ENCODE measurements around the gene NDUFB11.
"Not testable (repeated sequence)": the region's sequence is repeated elsewhere in the genome, so short reads cannot be mapped to it uniquely, and the experiment has no call there.

NDUFB11 gene

DNA sequence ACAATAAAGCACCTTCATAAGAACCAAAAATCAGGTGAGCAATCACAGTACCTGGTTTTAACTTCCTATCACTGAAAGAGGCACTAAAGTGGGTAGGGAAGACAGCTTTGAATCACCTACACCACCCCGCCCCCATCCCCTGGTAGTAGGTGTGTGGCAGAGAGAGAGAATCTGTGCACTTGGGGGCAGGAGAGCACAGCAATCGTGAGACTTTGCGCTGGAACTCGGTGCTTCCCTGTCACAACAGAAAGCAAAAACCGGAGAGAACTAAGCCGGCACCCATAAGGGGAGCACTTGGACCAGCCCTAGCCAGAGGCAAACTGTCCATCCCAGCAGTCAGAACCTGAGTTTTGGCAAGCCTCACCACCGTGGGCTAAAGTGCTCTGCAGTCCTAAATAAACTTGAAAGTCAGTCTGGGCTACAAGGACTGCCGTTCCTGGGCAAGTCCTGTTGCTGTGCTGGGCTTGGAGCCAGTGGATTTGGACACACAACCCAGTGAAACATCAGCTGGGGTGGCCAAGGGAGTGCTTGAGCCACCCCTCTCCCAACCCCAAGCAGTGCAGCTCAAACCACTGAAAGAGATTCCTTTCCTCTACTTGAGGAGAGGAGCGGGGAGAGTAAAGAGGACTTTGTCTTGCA is 32.1 kb downstream of the NDUFB11 start:
- no peak overlapping the region for H3K9ac ChIP-seq (ENCODE audit: low read length)
- no peaks in the 10 kb centered on the region for H3K36me3 ChIP-seq (replicated peaks; ENCODE audit: low read depth, low read length)
- H3K4me1 ChIP-seq (ENCODE audit: low read length), result no peaks in the 10 kb centered on the region
- H3K79me2 ChIP-seq (ENCODE audit: low read length), result no peaks in the 10 kb centered on the region
- no peaks in the 10 kb centered on the region for H3K9me3 ChIP-seq (ENCODE audit: insufficient read depth, low read length)
- TF ChIP-seq, protein P1, sequence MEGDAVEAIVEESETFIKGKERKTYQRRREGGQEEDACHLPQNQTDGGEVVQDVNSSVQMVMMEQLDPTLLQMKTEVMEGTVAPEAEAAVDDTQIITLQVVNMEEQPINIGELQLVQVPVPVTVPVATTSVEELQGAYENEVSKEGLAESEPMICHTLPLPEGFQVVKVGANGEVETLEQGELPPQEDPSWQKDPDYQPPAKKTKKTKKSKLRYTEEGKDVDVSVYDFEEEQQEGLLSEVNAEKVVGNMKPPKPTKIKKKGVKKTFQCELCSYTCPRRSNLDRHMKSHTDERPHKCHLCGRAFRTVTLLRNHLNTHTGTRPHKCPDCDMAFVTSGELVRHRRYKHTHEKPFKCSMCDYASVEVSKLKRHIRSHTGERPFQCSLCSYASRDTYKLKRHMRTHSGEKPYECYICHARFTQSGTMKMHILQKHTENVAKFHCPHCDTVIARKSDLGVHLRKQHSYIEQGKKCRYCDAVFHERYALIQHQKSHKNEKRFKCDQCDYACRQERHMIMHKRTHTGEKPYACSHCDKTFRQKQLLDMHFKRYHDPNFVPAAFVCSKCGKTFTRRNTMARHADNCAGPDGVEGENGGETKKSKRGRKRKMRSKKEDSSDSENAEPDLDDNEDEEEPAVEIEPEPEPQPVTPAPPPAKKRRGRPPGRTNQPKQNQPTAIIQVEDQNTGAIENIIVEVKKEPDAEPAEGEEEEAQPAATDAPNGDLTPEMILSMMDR (IDR thresholded peaks at IDR 0.05; ENCODE audit: low read depth, low read length), result no peak
- TF ChIP-seq EZH2phosphoT487 (IDR thresholded peaks at IDR 0.05; ENCODE audit: low read depth), result no peak
- no peaks in the 10 kb centered on the region for H3K27me3 ChIP-seq (ENCODE audit: low read depth, low read length)
- no peak overlapping the region for H2AFZ ChIP-seq (ENCODE audit: low read depth, low read length)
- H4K20me1 ChIP-seq (ENCODE audit: insufficient read depth, low read length), result no peaks in the 10 kb centered on the region
- no peak overlapping the region for H3K4me3 ChIP-seq (ENCODE audit: low read length)
- H3K27ac ChIP-seq (ENCODE audit: low read length), result no peak overlapping the region
- H3K4me2 ChIP-seq (ENCODE audit: low read length), result no peak overlapping the region

- H3K9me3 ChIP-seq (ENCODE audit: insufficient read depth, low read length); H4K20me1 ChIP-seq (ENCODE audit: insufficient read depth, low read length); H3K27me3 ChIP-seq (ENCODE audit: low read depth, low read length); H2AFZ ChIP-seq (ENCODE audit: low read depth, low read length); H3K4me2 ChIP-seq (ENCODE audit: low read length); H3K4me3 ChIP-seq (ENCODE audit: low read length); H3K27ac ChIP-seq (ENCODE audit: low read length); H3K79me2 ChIP-seq (ENCODE audit: low read length); H3K9ac ChIP-seq (ENCODE audit: low read length); H3K36me3 ChIP-seq (replicated peaks; ENCODE audit: low read depth, low read length); H3K4me1 ChIP-seq (ENCODE audit: low read length): not testable (repeated sequence)
Observed at GRCh38 chrX:47110936-47111615, 33.4 kb downstream of the NDUFB11 start.

GRCh38 chrX:47101206-47101605 is 43.3 kb downstream of the NDUFB11 start:
- Histone ChIP-seq H3K27ac (ENCODE audit: low read length) (no peak overlapping the region), H3K4me1 (ENCODE audit: low read length) (no peaks in the 10 kb centered on the region), H3K36me3 (replicated peaks; ENCODE audit: low read depth, low read length) (no peaks in the 10 kb centered on the region), H4K20me1 (ENCODE audit: insufficient read depth, low read length) (no peaks in the 10 kb centered on the region), H3K79me2 (ENCODE audit: low read length) (no peaks in the 10 kb centered on the region), H3K9ac (ENCODE audit: low read length) (no peak overlapping the region), H2AFZ (ENCODE audit: low read depth, low read length) (no peak overlapping the region), H3K27me3 (ENCODE audit: low read depth, low read length) (no peaks in the 10 kb centered on the region), H3K4me2 (ENCODE audit: low read length) (no peak overlapping the region), H3K9me3 (ENCODE audit: insufficient read depth, low read length) (no peaks in the 10 kb centered on the region), H3K4me3 (ENCODE audit: low read length) (no peak overlapping the region)
- TF ChIP-seq, protein P1 (IDR thresholded peaks at IDR 0.05; ENCODE audit: low read depth, low read length), result no peak
- TF ChIP-seq EZH2phosphoT487 (IDR thresholded peaks at IDR 0.05; ENCODE audit: low read depth), result no peak

DNA sequence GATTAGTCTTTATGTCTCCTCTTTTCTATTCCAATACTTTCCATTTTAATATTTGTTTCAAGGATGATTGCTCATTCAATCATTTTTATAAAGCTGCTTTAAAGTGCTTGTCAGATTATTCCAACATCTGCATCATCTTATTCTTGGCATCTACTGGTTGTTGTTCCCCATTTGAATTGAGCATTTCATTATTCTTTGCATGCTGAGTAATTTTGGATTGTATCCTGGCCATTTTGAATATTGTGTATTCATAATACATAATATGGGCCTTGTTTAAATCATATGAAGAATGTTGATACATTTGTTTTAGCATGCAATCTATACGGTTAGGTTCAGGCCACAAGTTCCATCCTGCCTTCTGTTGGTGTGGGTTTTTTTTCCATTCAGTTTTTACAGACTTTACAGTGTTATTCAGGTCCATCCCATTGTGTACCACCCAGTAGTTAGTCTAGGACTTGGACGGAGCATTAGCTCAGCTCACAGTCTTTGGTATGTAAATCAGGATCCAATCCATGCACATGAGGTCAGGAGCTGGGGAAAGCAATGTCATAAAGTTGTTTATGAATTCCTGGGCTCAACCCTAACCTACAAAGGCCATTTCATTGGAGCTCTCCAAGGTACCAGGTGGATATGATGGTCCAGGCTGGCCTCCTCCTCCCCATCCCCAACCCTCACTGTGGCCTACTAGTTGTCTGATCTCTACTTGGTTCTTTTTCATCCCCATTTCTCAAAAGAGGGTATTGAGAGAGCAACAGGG is 46.0 kb downstream of the NDUFB11 start:
- Histone ChIP-seq H2AFZ (ENCODE audit: low read depth, low read length) (no peak overlapping the region), H3K4me3 (ENCODE audit: low read length) (no peak overlapping the region), H3K27me3 (ENCODE audit: low read depth, low read length) (no peaks in the 10 kb centered on the region), H3K79me2 (ENCODE audit: low read length) (no peaks in the 10 kb centered on the region), H3K9ac (ENCODE audit: low read length) (no peak overlapping the region), H3K4me2 (ENCODE audit: low read length) (no peak overlapping the region), H3K9me3 (ENCODE audit: insufficient read depth, low read length) (no peaks in the 10 kb centered on the region), H3K36me3 (replicated peaks; ENCODE audit: low read depth, low read length) (no peaks in the 10 kb centered on the region), H4K20me1 (ENCODE audit: insufficient read depth, low read length) (no peaks in the 10 kb centered on the region), H3K4me1 (ENCODE audit: low read length) (no peaks in the 10 kb centered on the region), H3K27ac (ENCODE audit: low read length) (no peak overlapping the region)
- TF ChIP-seq, protein P1 (IDR thresholded peaks at IDR 0.05; ENCODE audit: low read depth, low read length), result no peak
- TF ChIP-seq EZH2phosphoT487 (IDR thresholded peaks at IDR 0.05; ENCODE audit: low read depth), result no peak
